HL-60/S4 treated with phorbol 12-myristate 13-acetate at 8.2 ng/mL for 4 days and 3 days (cell line): Measurements from ENCODE around the gene KIF26B.

Experiments
- in situ Hi-C: fragments of 300-500 bp; cut with MboI; formaldehyde crosslinking; loops from 2 replicates; pipeline ENCODE4 v1.15.0; 2022; ENCODE audit warnings: low sequenced_read_pairs

KIF26B gene

DNA sequence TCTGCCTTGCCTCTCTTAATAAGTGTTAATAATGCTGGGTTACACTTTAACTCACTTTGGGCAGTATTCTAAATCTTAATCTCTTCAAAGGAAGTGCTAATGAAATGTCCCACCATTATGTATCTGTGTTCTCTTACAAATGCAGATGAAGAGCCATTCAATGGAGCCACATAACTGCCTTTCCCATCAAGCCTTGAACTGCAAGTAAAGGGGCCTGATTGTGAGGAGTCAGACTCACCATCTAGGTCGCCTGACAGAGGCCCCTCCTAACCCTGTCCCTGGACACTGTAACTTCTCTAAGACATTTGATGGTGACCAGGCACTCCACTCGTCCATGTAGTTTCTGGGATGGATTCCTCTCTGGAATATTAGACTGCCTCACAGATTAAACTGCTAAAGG, 329.4 kb downstream of the KIF26B start:
- in situ Hi-C loops = no loop called here

GRCh38 chr1:245485996-245486395, 331.2 kb downstream of the KIF26B start:
- in situ Hi-C loops = no loop called here

DNA sequence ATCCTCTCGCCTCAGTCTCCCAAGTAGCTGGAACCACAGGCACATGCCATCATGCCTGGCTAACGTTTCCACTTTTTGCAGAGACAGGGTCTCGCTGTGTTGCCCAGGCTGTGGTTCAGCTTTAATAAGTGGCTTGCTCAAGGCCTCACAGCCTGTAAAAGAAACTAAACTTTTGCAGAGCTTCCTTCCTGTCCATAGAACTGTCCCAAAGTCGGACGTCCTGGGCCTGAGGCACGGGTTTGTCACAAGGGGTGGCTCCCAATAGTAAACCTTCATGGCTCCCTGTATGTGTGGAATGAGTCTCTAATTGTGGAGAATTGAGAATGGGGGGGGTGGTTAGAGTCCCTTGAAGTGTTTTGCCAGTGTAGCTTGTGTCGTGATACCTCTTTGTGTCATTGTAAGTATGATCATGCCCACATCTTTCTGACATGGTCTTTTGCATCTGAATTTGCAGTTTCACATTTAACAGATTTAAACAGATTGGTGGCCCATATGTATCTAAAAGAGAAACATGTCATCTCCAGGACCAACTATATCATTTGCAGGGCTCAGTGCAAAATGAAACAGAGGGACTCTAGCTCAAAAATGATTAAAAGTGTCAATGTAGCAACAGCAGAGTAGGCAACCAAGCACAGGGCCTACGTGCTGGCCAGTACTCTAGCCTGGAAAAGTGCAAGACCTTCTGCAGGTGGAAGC, 332.1 kb downstream of the KIF26B start:
- in situ Hi-C loops = no loop called here

- in situ Hi-C loops = no loop called here
Observed at GRCh38 chr1:245488346-245489129, 333.8 kb downstream of the KIF26B start.

GRCh38 chr1:245489838-245490237, 335.1 kb downstream of the KIF26B start:
- in situ Hi-C loops = no loop called here

DNA sequence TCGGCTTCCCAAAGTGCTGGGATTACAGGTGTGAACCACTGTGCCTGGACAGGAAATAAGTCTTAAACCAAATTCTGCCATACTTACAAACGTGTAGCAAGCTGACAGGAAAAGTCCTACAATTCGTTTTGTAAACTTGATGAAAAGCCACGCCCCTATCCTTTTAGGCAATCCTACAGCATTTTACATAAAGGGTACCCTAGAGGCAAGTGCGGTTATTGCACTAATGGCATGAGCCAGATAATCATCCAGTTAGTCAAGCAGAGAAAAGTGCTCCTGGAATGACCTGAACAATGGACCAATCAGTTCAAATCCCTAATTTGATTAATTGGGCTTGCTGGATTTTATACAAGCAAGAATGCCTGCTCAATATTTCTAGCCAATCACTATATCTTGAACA, 338.2 kb downstream of the KIF26B start:
- in situ Hi-C loops = no loop called here

DNA sequence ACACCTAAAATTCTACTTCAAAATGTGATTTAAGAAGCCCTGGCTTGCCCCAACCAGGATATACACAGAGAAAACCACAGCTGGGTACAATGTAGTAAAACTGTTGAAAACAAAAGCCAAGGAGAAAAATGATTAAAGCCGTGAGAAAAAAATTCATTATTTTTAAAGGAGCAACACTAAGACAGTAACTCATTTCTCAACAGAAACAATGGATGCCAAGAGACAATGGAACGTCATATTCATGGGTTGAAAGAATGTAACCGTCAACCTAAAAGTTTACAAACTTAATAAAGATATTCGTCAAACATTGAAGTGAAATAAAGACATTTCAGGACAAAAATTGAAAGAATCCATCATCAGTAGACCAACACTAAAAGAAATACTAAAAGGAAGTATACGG, 340.9 kb downstream of the KIF26B start:
- in situ Hi-C loops = no loop called here

GRCh38 chr1:245500546-245500945, 345.8 kb downstream of the KIF26B start:
- in situ Hi-C loops = no loop called here

DNA sequence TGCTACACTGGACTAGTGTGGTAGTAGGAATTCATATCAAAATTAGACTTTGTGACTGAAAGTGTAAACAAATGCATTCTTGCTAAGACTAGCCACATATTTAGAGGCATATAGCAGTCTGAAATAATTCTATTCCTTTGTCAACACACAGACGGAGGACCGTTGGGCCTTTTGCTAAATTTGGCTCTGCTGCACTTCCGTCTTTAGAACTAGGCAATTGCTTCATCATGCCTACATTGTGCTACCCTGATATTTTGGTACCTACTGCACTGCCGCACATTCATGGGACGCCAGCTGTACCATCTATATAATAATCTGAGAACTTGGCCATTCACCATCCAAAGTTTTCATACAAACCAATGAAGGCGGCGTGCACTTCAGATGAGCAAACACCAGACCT, 346.8 kb downstream of the KIF26B start:
- in situ Hi-C loops = no loop called here

DNA sequence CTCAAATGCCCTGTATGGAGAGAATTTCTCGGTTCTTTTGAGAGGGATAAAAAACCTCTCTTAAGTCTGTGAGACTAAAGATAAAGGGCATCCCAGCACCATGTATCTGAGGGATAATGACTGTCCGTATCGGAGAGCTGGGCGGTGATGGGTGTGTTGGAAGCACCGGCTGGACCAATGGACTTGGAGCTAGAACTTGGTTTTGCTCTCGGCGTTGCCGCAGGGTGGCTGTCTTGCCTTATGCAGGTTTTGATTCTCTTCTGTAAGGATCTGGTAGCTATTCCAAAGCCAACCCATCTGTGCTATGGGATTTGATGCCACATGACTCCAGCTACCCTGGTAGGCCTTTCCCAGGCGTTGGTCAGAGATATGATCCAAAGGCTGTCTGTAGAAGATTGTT, 348.8 kb downstream of the KIF26B start:
- in situ Hi-C loops = no loop called here

DNA sequence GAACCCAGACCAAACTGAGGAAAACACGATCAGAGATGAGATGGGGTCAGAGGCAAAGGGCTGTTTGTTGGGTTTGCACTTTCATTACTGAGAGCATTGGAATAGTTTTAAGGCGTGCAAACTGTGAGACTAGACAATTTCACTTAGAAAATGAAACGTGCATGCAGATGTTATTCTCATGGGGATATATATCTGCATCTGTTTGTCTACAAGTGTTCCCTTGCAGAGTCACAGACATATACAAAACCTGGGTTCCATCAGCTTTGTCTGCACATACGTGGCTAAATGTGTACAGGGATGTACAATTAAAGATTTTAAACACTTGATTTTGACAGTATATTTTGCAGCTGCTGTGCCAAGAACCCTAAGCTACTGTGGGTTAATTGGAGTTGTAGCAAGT, 355.4 kb downstream of the KIF26B start:
- in situ Hi-C loops = no loop called here

- in situ Hi-C loops = no loop called here
Observed at GRCh38 chr1:245512181-245512888, 357.6 kb downstream of the KIF26B start.

- in situ Hi-C loops = no loop called here
Observed at GRCh38 chr1:245512980-245513578, 358.3 kb downstream of the KIF26B start.

- in situ Hi-C loops = no loop called here
Observed at GRCh38 chr1:245516284-245516759, 361.5 kb downstream of the KIF26B start.

DNA sequence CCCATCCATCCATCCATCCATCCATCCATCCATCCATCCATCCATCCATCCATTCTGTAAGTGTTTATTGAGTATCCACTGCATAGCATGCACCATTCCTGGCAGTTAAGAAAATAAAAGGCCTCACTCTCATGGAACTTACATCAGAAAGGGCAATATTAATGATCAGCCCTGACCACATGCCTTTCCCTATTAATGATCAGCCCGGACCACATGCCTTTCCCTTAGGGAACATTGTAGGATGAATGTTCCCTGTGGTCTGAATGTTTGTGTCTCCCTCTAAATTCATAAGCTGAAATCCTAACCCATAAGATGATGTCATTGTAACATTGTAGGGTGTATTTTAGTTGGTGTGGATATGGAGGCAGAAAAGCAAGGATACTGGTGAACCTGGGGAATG, 365.8 kb downstream of the KIF26B start:
- in situ Hi-C loops = no loop called here

DNA sequence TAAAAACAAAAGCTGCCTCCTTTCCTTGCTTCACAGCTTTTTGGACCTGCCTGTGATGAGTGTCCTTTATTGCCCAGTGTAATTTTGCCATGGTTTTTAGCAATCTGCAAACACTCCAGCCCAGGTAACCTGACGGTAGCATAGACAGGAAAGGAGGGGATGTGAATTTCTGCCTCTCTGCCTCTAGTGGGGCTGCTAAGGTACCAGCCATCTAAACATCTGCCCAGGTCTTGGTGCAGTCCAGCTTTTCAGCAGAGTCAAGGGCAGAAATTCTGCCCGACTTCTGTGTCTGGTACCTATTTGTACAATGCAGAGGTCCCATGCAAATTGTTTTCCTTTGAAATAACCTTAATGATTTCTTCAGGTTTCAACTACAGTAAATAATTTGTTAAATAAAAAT, 371.4 kb downstream of the KIF26B start:
- in situ Hi-C loops = no loop called here

DNA sequence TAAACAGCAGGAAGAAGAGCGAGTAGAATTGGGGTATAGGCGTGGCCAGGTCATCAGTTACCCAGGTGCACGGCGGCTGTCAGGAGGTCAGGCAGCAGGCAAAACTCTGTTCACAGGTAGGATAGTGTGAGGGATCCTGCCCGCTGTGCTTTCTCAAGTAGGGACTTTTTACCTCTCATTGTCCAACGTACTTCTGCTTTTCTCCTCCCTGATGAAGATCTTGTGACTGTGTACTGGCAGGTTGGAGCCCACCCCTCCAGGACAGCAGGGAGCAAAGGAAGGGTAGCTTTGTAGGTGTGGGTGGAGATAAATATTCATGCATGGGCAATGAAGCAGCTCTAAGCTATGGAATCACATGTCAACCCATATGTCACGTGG, 373.5 kb downstream of the KIF26B start:
- in situ Hi-C loops = no loop called here

DNA sequence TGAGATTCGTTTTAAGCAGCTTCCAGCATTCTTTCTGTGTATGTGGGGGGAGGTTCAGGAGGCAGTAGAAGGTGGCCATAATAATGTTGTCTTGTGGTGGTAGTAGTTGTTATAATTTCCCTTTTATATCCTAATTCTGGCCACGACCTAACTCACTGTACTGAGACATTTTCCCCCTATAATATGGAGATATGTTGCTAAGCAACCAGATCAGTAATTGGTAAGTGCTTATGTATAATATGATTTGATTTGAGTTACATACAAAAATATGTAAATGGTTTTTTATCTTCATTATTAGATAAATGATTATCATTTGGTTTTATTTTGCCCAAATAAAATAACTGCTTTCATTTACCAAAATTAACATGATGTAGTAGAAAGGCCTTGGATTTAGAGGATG, 376.2 kb downstream of the KIF26B start:
- in situ Hi-C loops = no loop called here

DNA sequence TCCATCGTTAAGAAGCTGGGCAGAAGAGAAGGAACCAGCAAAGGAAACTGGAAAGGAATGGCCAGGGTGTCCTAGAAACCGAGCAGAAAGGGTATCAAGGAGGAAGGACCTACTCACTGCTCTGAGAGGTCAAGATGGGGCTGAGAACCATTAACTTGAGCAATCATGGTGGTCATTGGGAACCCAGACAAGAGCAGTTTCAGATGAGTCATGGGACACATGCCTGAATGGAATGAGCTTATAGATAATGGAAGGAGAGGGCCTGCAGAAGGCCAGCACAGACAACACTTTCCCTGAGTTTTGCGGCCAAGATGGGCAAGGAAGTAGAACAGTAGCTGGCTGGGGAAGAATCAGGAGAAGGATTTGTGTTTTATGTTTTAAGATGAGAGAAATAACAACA, 383.2 kb downstream of the KIF26B start:
- in situ Hi-C loops = no loop called here

DNA sequence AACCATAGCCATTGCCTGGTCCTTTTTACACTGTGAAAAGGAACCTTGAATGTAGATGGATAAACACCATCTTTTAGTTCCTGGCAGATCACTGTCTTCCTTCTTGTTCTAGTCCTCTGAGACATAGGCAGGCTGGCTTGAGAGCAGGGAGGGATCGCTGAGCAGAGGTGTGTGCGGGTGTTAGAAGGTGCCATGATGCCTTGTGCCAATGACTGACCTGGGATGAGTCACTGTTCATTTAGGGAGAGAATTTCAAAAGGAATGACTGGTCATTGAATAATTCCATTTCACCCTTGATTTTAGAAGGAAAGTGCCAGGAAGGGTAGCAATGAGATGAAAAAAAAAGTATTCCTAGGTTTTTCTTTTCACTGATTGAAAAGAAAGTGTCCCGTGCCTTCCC, 383.9 kb downstream of the KIF26B start:
- in situ Hi-C loops = no loop called here

DNA sequence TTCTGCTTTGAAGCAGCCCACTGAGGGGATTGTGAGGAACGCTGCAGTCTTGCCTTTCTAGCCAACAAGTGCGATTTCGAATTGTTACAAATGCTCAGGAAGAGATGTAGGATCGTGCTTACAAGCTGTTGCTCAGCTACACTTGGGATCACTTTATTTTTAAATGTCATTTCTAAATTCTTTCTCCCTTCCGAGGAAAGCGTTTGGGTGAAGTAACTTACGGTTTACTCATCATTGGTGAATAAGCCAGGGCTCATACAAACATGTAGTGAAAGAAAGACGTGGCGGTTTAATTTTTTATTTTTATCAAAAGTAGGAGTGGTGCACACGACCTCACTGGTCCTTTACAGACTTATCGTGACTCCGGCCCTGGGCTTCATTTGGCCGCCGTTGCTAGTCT, 386.6 kb downstream of the KIF26B start:
- in situ Hi-C loops = no loop called here
